Measurements from ENCODE around the gene SPECC1L.

The SPECC1L gene

GRCh38 chr22:24451162-24451561, 180.5 kb downstream of the SPECC1L start:
- DNase-seq (ENCODE audit: extremely low read depth, low read depth): no peak
- TF ChIP-seq CTCF (IDR thresholded peaks at IDR 0.05; ENCODE audit: low read depth, low read length): no peak

- no peak for DNase-seq (ENCODE audit: extremely low read depth, low read depth)
- TF ChIP-seq CTCF (IDR thresholded peaks at IDR 0.05; ENCODE audit: low read depth, low read length): no peak
Measured at GRCh38 chr22:24453853-24454252, 183.2 kb downstream of the SPECC1L start.

GRCh38 chr22:24455039-24455438, 184.4 kb downstream of the SPECC1L start:
- no peak for DNase-seq (ENCODE audit: extremely low read depth, low read depth)
- TF ChIP-seq CTCF (IDR thresholded peaks at IDR 0.05; ENCODE audit: low read depth, low read length): no peak

GRCh38 chr22:24455751-24456426, 185.3 kb downstream of the SPECC1L start:
- no peak for DNase-seq (ENCODE audit: extremely low read depth, low read depth)
- no peak for TF ChIP-seq CTCF (IDR thresholded peaks at IDR 0.05; ENCODE audit: low read depth, low read length)

GRCh38 chr22:24457894-24458420, 187.3 kb downstream of the SPECC1L start:
- no peak for DNase-seq (ENCODE audit: extremely low read depth, low read depth)
- no peak for TF ChIP-seq CTCF (IDR thresholded peaks at IDR 0.05; ENCODE audit: low read depth, low read length)

- no peak for TF ChIP-seq CTCF (IDR thresholded peaks at IDR 0.05; ENCODE audit: low read depth, low read length)
- DNase-seq (ENCODE audit: extremely low read depth, low read depth): no peak
Measured at GRCh38 chr22:24459911-24460310, 189.3 kb downstream of the SPECC1L start.

- TF ChIP-seq CTCF (IDR thresholded peaks at IDR 0.05; ENCODE audit: low read depth, low read length): no peak
- no peak for DNase-seq (ENCODE audit: extremely low read depth, low read depth)
Measured at GRCh38 chr22:24460418-24461089, 189.9 kb downstream of the SPECC1L start.
